ENCODE measurements around the gene DMPK.
"Not testable (repeated sequence)": the region's sequence is repeated elsewhere in the genome, so short reads cannot be mapped to it uniquely, and the experiment has no call there.

The DMPK gene

GRCh38 chr19:45767881-45768654 is 14.2 kb downstream of the DMPK start:
- DNase-seq = peak; percentile 80

GRCh38 chr19:45767410-45767880 is 14.8 kb downstream of the DMPK start:
- DNase-seq = peak; percentile 92

GRCh38 chr19:45766869-45767346 is 15.4 kb downstream of the DMPK start:
- DNase-seq = no peak

- peak; percentile 46 for DNase-seq
Measured at GRCh38 chr19:45766296-45766868, 15.9 kb downstream of the DMPK start.

GRCh38 chr19:45765702-45766295 is 16.5 kb downstream of the DMPK start:
- peak; percentile 52 for DNase-seq

- peak; percentile 41 for DNase-seq
Measured at GRCh38 chr19:45764945-45765701, 17.2 kb downstream of the DMPK start.

GRCh38 chr19:45764475-45764874 is 17.8 kb downstream of the DMPK start:
- no peak for DNase-seq

GRCh38 chr19:45763691-45764294 is 18.5 kb downstream of the DMPK start:
- DNase-seq = peak; percentile 43

GRCh38 chr19:45762870-45763631 is 19.2 kb downstream of the DMPK start:
- no peak for DNase-seq

GRCh38 chr19:45761714-45762113 is 20.6 kb downstream of the DMPK start:
- DNase-seq = no peak

- DNase-seq = no peak
Measured at GRCh38 chr19:45758921-45759320, 23.4 kb downstream of the DMPK start.

- DNase-seq = no peak
Measured at GRCh38 chr19:45757695-45758094, 24.6 kb downstream of the DMPK start.

- DNase-seq = no peak
Measured at GRCh38 chr19:45754323-45754722, 28.0 kb downstream of the DMPK start.

- DNase-seq = no peak
Measured at GRCh38 chr19:45753548-45753947, 28.7 kb downstream of the DMPK start.

- DNase-seq = no peak
Measured at GRCh38 chr19:45752639-45753038, 29.7 kb downstream of the DMPK start.

GRCh38 chr19:45751483-45751882 is 30.8 kb downstream of the DMPK start:
- DNase-seq = not testable (repeated sequence)

- DNase-seq = no peak
Measured at GRCh38 chr19:45747513-45747912, 34.8 kb downstream of the DMPK start.

- no peak for DNase-seq
Measured at GRCh38 chr19:45746866-45747265, 35.4 kb downstream of the DMPK start.

GRCh38 chr19:45745606-45746005 is 36.7 kb downstream of the DMPK start:
- no peak for DNase-seq

- DNase-seq = no peak
Measured at GRCh38 chr19:45742969-45743368, 39.3 kb downstream of the DMPK start.

- no peak for DNase-seq
Measured at GRCh38 chr19:45739498-45740439, 42.5 kb downstream of the DMPK start.
